HG03432 (cell line): ENCODE results near the gene PSMG3.

Source experiments
- ATAC-seq: cut with Tn5 transposase; IDR thresholded peaks from one replicate; pipeline ENCODE4 v1.9.1; 2021; ENCODE audit warnings: mild to moderate bottlenecking, moderate library complexity; ENCODE audit not compliant: unreplicated experiment

PSMG3 gene

GRCh38 chr7:1546909-1547776 lies 22.7 kb downstream of the PSMG3 start:
- no peak for ATAC-seq

GRCh38 chr7:1546274-1546908 lies 23.4 kb downstream of the PSMG3 start:
- no peak for ATAC-seq

GRCh38 chr7:1545417-1546246 lies 24.2 kb downstream of the PSMG3 start:
- ATAC-seq, result no peak

GRCh38 chr7:1544896-1545416 lies 24.9 kb downstream of the PSMG3 start:
- no peak for ATAC-seq

GRCh38 chr7:1544178-1544895 lies 25.5 kb downstream of the PSMG3 start:
- ATAC-seq, result no peak

- no peak for ATAC-seq
These were observed 26.0 kb downstream of the PSMG3 start for GRCh38 chr7:1543826-1544177.

GRCh38 chr7:1542841-1543747 lies 26.7 kb downstream of the PSMG3 start:
- no peak for ATAC-seq

- ATAC-seq, result no peak
These were observed 27.5 kb downstream of the PSMG3 start for GRCh38 chr7:1542329-1542728.

- no peak for ATAC-seq
These were observed 28.2 kb downstream of the PSMG3 start for GRCh38 chr7:1541431-1542162.

GRCh38 chr7:1540776-1541271 lies 29.0 kb downstream of the PSMG3 start:
- ATAC-seq, result no peak

GRCh38 chr7:1539882-1540775 lies 29.7 kb downstream of the PSMG3 start:
- no peak for ATAC-seq

GRCh38 chr7:1539181-1539881 lies 30.5 kb downstream of the PSMG3 start:
- ATAC-seq, result no peak

GRCh38 chr7:1538544-1539180 lies 31.2 kb downstream of the PSMG3 start:
- no peak for ATAC-seq

- ATAC-seq, result no peak
These were observed 32.1 kb downstream of the PSMG3 start for GRCh38 chr7:1537535-1538412.

- no peak for ATAC-seq
These were observed 32.9 kb downstream of the PSMG3 start for GRCh38 chr7:1536743-1537534.
